NCI-H345 (cell line): ENCODE results near the gene EXT2.

Source experiments
- DNase-seq: peaks from one replicate; lab custom pipeline; 2025; lab: John Stamatoyannopoulos, UW

The EXT2 gene

DNA sequence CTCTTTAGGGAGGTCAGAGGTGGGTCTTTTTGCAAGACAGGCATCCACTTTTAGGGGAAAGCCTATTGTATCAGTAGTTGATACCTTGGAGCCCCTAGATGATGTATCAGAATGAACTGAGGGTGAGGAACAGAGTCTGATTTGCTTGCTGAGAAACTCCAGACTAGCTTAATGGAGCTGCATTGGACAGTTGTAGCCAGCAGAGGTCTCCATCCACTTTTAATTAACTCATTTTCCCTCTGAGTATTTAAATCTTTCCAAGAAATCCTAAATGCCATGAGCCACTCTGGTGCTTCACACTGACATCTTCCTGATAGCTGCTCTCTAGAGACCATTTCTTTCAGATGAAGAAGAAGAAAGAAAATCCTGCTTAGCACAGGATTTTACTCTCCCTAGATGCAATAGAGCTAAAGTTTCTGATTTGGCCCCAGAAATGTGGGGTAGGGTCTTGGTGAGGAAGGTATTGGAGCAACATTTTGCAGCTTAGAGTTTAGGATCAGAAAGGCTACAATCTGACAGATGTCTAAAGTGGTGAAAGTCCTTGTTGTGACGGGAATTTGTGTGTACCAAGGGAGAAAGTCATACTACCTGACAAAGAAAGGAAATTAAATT is 38.0 kb downstream of the EXT2 start:
- no peak for DNase-seq

DNA sequence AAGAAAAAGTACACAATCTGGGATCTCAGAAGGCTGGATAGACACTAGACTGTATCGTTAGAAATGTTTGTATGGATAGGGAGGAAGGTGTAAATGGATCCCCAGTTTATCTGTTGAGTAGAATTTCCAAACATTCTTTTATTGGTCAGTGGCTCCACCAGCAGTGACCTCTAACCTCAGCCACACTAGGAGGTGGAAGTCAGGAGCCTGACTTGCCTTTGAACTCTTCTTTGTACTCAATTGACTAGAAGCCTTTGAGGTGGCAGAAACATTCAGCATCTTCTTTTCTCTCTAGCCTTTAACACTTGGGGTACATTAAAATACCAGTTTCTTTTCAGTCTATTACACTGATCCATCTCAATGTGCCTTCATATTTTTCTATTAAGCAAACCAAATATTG is 39.1 kb downstream of the EXT2 start:
- DNase-seq = no peak

DNA sequence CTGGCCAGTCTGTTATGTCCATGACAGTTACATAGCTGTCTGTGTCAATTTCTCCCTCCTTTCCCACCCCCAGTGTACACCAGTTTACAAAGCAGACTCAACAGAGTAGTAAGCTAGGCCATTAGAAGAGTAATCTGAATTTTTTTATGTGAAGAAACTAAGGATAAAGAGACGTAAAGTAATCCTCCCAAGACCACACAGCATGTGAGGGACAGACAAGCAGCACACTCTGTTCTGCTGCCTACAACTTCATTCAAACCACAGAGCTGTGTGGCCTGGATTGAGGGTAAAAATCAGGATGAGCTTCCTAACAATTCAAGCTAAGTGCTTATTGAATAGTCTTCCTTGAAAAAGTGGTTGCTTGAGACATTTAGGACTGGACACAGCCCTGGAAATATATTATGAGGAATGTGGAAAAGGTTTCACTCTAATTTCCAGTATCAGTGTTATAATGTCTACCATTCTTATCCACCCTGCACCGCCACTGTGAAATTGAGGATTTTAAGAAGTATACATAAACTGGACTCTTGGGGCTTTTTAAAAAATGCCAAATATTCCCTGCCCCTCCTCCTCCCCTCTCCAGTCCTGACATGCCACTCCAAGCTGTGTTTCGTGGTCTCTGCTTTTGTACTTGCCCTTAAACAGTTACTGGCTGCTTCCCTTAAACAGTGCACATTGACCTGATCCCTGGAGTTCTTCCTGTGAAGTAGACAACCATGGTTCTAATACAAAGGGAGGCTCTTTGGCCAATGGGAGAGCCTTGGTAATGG is 40.9 kb downstream of the EXT2 start:
- no peak for DNase-seq

DNA sequence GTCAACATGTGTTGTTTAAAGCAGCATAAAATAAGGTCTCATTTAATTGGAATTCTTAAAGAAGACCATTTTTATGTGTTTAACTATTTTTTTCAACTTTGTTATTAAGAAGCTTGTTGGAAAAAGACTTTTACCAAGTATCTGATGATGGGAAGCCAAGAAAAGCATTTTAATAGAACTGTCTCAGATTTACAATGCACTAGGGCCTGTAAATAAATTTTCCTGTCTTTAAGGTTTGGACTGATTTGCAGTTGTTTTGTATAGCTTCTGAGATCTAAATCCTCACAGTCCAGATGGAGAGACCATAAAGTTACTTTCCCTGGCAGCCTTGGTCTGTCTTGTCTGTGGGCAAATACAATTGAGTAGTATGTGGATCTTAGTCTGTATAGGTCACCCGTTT is 41.6 kb downstream of the EXT2 start:
- no peak for DNase-seq

DNA sequence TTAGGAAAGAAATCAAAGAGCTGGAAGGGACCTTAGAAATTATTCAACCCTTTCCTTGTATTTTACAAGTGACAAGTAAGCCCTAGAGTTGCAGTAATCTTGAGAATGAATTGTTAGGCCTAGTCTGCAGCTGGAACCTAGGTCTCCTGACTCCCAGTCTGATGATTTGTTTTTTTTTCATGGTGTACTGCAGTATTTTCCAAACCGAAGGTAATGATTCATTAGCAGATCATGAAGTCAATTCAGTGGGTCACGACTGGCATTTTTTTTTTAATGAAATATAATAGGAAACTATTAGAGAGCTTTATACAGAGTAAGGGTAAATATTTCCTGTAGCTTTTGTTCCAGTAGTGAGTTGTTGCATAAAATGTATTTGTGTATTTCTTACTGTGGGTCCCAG is 42.8 kb downstream of the EXT2 start:
- DNase-seq = no peak

DNA sequence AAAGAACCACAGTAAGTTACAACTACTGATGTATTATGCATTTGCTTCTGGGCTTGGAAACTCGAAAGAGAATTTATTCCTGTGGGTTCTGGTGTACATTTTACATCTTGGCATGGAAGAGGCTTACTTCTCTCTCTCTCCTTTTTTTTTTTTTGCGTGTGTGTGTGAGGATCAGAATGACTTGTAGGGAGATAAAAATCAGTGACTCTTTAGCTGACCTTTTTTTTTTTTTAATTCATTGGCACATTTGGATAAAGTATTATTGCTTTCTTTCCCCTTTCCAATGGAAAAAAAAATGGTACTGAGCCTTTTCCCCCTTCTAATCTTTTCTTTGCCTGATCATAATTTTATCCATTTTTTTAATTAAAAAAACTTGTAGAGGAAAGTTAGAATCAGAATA is 43.5 kb downstream of the EXT2 start:
- no peak for DNase-seq

DNA sequence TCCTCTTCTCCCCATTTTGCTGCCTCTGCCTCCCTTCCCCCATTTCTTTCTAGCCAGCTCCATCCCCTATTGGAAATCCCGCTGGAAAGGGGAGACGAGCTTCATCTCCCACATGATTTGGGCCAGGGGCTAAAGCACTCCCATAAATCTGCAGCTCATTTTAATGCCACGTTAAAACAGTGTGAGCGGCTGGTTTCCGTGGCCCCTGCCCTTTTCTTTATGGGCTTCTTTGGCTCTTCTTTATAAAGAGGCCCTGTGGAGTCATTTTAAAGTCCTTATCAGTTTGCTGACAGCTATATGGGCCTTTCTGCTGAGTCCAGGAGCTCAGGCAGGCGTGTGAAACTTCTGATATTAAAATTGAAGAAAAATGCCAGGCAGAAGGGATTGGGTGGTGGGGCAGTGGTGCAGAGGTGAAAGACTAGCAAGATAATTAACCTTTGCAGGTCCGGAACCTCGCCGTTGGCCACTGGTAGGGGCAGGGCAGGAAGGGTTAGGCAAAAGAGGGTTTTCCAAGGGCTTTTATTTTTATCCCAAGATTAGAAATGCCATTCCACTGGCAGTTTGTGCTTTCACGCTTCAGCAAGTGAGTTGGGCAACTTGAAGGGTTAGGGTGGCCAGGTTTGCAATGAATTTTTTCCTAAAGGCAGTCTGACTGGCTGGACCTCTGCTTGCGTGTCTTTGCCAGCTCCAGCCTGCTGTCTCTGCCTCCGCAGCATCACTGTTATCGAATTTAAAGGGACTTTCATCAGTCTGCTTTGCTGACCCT is 44.3 kb downstream of the EXT2 start:
- DNase-seq = no peak

DNA sequence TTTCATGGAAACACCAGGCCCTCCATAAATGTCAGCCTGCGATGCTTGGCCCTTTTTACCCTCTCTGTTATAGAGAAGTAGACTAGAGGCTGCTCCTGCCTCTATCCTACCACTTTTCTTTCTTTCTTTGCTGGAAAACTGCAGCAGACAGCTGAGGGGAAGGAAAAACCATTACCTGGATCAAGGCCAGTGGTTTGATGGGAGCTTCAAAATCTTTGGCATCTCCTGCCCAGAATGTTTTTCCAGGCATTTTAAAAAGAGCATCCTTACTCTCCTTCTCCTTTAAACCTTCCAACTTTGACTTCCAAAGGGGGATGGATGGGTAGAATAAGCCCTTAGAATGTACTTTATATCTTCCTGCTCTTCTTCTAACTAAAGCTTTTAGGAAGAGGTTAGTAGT is 44.9 kb downstream of the EXT2 start:
- DNase-seq = no peak

DNA sequence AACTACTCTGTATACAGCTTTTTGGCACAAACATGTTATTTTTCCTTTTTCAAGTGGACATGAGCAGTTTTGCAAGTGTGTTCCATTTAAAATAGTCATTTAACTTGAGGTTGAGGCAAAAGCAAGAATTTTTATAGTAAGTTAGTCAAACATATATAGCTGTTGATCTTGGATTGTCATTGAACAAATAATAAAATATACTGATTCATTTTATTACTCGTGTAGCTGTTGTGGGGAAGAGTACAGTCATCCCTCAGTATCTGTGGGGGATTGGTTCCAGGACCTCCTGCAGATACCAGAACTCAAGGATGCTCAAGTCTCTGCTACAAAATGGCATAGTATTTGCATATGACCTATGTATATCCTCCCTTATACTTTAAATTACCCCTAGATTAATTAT is 45.3 kb downstream of the EXT2 start:
- no peak for DNase-seq

DNA sequence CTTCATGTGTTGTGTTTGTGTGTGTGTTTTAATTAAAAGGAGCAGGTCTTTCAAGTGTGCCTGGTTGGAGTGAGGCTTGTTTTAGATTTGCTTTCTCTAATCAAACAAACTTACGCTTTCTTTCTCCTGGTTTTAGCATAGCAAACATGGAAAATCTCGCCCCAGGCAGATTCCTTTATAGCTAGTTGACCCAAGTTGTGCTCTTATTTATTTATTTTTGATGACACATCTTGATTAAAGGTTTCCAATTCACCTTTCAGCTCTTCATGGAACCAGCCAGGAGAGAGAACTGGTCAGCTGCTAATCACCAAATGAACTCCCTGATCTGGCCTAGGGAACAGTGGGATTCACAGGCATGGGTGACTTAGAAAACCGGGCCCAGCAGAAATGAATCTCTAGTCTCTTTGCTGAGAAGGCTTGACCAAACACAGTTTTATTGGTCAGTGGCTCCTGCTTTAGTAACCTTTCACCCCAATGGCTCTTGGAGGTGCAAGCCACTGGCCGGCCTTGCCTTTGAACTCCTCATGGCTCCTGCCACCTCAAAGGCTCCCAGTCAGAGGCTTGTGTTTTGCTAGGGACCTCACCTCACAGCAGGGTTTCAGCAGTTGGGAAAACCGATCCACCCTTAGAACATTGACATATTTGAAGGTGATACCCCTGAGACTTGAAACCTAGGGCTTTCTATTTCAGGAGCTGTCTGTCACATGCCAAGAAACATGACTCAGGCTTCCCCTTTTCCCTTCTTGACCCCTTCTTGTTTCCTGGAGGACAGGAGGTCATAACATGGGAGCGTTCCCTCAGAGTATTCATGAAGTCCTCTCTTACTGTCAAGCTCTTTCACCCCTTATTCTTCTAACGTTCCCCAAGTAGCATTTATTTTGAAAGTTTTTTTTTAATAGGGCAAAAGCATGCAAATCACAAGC is 48.8 kb downstream of the EXT2 start:
- no peak for DNase-seq

DNA sequence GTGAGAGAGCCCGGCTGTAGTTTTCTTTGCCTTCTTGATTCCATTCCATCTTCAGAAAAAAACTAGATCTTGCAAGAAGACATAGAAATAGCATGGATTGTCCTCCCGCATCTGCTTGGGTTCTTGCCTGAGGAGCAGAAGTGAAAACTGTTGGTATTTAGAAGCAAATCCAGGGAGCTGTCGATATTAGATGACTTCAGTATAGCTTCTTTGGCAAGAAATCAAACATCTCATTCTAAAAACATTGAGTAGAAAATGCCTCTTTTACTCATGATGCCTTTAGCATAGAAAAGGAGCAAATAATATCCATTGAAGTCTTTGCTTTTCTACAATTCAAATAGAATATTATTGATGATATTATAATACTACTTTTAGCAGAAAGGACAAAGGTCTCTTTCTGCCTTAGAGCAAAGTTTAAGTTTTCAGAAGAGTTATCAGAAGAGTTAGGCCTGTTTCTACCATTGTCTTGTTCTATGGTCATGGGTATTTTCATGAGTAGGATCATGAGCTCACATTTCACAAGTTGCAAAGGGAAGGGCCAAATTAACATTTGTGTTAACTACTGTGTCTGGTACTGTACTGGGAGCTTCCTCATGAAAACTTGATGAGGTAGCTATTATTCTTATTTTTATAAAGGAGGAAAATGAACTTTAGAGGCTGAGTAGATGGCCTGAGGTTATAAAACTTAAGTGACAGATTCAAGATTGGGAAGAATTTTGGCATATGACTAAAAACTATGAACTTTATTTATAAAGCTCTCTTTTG is 49.7 kb downstream of the EXT2 start:
- DNase-seq = no peak

DNA sequence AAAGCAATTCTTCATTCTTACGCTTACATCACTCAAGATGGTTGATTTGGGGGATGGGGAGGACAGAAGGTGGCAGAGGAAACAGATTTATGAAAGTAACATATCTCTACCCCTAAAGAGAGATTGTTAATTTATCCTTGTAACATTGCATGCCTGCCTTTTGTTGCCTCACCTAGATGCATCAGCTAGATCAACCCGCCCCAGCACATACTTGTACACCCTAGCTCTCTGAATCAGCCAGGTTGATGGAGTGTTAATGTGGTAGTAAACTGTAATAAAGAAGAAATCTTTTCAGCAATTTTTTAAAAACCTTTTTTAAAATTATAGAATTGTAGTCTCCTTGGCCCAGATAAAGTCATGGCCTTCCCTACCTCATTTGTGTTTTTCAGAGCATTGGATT is 51.5 kb downstream of the EXT2 start:
- DNase-seq = no peak

DNA sequence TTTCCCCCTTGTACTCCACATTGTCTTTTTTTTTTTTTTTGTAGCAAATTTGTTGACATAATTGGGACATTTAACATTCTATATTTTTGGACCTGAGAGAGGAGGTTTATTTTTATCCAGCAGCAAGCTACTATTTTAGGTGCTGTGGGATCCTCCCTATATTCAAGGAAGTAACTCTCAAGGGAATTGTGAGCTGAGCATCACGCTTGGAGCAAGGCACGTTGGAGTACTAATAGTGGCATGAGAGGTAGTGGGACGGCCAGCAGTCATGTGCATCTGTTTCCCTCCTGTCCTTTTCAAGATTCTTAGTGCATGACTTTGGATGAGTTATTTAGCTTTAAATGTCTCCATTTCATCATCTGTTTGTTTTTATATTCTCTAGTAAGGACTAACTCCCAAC is 52.3 kb downstream of the EXT2 start:
- DNase-seq = no peak

DNA sequence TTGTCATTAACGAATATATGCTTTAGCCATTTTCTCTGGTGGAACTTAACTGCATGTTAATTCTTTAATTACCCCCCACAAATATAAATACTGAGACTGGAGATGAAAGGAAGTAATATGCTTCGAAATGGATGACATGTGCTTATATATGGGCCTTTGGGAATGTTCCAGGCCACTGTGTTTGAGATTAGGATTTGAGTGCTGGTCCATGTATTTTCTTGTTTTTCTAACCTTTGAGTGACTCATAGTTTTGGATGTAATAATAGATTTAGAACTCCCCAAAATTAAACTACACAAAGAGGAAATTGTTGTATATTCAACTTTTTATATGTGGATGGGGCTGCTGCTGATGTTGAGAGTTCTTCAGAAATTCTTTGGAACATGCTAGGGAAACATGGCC is 54.2 kb downstream of the EXT2 start:
- DNase-seq = no peak

DNA sequence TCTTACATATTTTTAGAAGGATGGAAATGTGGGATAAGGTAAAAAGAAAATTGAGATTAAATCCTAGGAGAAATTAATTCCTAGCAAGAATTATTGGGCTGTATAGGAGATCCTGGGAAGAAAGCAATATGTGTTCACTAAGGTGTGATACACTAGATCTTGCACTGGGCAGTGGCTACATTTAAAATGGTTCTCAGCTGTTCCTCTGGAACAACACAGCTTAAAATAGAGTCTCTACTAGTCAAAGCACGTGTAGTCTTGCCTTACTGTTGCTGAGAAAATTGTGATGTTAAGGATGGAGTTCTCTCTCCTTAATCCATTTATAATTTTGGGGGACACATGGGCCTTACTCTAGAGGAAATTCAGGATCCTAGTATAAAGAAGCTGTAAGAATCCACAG is 54.9 kb downstream of the EXT2 start:
- DNase-seq = no peak

DNA sequence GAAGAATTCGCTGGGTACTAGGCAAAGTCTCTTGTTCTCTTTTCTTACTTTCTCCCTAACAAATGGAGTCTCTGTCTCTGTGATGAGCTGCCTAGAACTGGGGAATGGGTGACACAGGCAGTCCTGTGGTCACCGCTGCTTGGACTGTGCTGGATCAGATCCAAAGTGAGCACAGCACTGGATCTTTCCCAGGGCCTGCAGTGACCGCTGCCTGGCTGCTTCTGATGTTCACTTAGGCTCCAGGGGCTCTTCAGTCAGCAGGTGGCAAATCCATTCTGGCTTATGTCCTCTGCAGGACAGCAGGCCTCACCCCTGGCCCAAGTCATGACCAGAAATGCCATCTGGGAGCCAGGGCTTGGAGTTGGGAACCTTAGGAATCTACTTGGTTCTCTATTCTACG is 61.5 kb downstream of the EXT2 start:
- DNase-seq = no peak

DNA sequence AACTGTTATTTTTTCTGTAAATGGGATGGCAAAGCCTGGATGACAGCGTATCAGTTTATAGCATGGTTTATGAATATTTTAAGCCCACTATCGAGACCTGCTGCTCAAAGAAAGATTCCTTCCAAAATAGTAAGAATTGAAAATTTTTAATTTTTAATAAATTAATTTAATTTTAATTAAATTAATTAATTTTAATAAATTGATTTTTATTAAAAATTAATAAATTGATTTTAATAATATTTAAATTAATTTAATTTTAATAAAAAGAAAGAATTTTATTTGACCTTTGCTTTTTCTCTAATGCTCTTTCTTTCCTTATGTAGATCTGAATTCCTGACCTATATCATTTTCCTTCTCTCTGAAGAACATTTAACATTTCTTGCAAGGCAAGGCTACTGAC is 62.9 kb downstream of the EXT2 start:
- DNase-seq = no peak

DNA sequence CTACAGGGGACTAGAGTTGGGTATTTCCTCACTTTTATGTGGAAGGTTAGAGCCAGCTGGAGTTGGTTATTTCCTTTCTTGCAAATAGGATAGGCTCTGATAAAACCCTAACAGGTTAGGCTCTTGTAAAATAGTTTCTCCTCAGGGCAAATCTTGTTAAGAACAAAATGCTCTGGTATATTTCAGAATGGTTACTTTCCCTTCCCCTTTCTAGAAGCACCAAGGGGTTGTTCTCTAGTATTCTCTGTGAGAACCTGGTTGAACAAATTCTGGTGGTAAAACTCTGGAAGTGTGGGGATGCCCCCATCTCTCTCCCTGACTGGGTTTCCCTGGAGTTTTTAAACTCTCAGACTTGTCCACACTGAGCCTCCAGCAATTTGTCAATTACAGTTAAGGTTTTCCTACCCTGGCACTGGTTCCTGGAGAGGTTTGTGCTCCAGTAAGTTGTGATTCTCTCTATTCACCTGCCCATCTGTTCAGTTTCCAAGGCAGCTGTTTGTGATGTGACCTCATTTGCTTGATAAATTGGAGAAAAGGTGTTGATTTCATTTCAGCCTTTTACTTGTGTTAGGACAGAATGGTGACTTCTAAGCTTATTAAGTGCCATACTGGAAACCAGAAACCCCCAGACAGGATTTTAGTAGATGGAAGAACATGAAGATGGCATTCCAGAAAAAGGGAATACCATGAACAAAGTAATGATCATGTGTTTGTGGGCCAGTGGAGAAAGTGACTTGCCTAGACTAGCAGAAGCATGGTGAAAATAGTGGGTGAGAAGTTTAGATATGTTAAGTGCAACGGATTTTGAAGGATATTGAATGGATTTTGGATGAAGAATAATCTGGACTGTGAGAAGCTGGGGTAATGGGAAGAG is 64.6 kb downstream of the EXT2 start:
- no peak for DNase-seq

DNA sequence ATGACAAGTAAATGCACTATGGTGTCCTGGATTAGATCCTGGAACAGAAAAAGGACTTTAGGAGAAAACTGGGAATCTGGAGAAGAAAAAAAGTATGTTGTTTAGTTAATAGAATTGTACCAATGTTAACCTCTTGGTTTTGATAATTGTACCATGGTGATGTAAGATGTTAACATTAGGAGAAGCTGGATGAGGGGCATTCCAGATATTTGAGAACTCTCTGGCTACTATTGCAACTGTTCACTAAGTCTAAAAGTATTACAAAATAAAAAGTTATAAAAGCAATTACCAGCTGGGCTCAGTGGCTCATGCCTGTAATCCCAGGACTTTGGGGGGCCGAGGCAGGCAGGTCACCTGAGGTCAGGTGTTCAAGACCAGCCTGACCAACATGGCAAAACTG is 66.5 kb downstream of the EXT2 start:
- no peak for DNase-seq

DNA sequence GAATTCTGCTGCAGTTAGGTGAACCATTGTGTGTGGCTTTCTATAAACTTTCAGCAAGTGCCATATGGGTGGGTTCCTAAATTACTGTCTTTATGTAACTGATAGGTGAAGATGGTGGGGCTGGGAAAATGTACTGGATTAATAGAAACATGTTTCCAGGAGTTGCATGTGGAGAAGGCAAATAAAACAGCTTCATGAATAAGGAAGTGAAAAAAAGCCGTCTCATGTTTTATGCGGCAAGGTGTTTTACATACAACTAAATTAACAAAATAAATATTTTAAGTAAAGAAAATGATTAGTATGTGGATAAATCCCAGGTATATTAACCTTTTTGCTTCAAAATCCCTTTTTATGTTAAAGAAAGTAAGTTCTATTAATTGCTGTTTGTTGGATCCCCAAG is 67.2 kb downstream of the EXT2 start:
- no peak for DNase-seq

DNA sequence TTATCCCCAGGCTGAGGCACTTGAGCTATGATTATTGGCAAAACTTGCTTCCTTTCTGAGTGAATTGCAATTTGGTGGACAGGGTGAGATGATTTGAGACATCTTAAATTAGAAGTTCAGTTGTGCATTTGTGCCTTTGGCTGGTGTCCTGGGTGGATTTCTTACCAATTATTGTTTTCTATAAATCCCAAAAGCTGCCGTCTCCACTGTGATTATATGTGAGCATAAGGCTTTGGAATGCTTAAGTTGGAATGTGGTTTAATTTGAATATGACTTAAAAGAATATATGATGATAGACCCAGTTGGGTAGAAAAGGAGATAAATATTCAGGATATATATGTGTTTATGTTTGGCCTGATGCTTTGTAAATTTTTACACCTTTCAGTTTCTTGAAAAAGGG is 70.0 kb downstream of the EXT2 start:
- DNase-seq = no peak
